T-cell (primary cell): ENCODE measurements around the gene FRYL. TPM values are rescaled to one million over a fixed set of nuclear protein-coding genes. Genes with fewer than 3 reads are reported as not detected.
"Not testable (repeated sequence)": the region's sequence is repeated elsewhere in the genome, so short reads cannot be mapped to it uniquely, and the experiment has no call there.

Experiments used
- ATAC-seq, 4 experiments: fragments of 200-7000 bp in 3 of 4; fragments of 150-1000 bp in 1 of 4; cut with Tn5 transposase; replicated peaks in 1 of 4; 1 replicate in 3 of 4; 2 replicates in 1 of 4; pipeline ENCODE4 v1.10.0; 2021; ENCODE audit warnings: moderate library complexity in 3 of 4, mild to moderate bottlenecking in 2 of 4, moderate number of reproducible peaks in 1 of 4
- CTCF ChIA-PET, 2 donors: fragments of 300-600 bp; sonication (Branson Sonifier 250); formaldehyde crosslinking; loops; one replicate each; lab custom pipeline; 2022; ENCODE audit warnings: antibody characterized with exemption in 2 of 2; lab: Charles Lee
- POLR2A ChIA-PET, 2 donors: fragments of 300-600 bp; sonication (Branson Sonifier 250); formaldehyde crosslinking; loops; one replicate each; lab custom pipeline; 2022; ENCODE audit warnings: antibody characterized with exemption in 2 of 2; lab: Charles Lee
- DNase-seq, 35 experiments: peaks; one replicate each; pipeline versions ENCODE4 v3.0.0 to v3.0.0-alpha.2; 2013 to 2023
- H3K27ac ChIP-seq: one replicate; pipeline ENCODE4 v1.5.1; 2013; ENCODE audit warnings: low read length
- H3K27me3 ChIP-seq, 2 experiments: replicated peaks in 1 of 2; 1 replicate in 1 of 2; 2 replicates in 1 of 2; pipeline versions ENCODE4 v1.6.1 to v1.7.0; 2013; ENCODE audit warnings: low read length in 1 of 2, mixed read lengths in 1 of 2; ENCODE audit not compliant: control insufficient read depth in 2 of 2, insufficient read depth in 2 of 2; ENCODE audit errors: extremely low read depth in 1 of 2
- H3K36me3 ChIP-seq, 2 donors: 1 replicate in 1 of 2; 2 replicates in 1 of 2; pipeline versions ENCODE4 v1.6.1 to v1.7.0; 2013; ENCODE audit warnings: low read length in 1 of 2; ENCODE audit not compliant: control insufficient read depth in 2 of 2, insufficient read depth in 1 of 2; ENCODE audit errors: extremely low read depth in 1 of 2
- H3K4me1 ChIP-seq, 2 experiments: 1 replicate in 1 of 2; 2 replicates in 1 of 2; pipeline versions ENCODE4 v1.6.1 to v1.7.0; 2013; ENCODE audit warnings: low read length in 2 of 2, mixed read lengths in 1 of 2; ENCODE audit not compliant: insufficient read depth in 2 of 2, control insufficient read depth in 1 of 2; ENCODE audit errors: extremely low read depth in 1 of 2
- H3K4me3 ChIP-seq, 2 donors: 1 replicate in 1 of 2; 2 replicates in 1 of 2; pipeline versions ENCODE4 v1.5.1 to v1.7.0; 2013; ENCODE audit warnings: mild to moderate bottlenecking in 2 of 2, low read length in 1 of 2, moderate library complexity in 1 of 2; ENCODE audit not compliant: control insufficient read depth in 1 of 2; ENCODE audit errors: extremely low read depth in 1 of 2
- H3K9me3 ChIP-seq: 2 replicates; pipeline ENCODE4 v1.7.0; 2013
- H3K27ac Mint-ChIP-seq, 2 donors: one replicate each; pipeline ENCODE4 v1.8.0; 2020 to 2021; ENCODE audit warnings: mild to moderate bottlenecking in 2 of 2, mixed read lengths in 2 of 2
- H3K27me3 Mint-ChIP-seq, 2 donors: one replicate each; pipeline ENCODE4 v1.8.0; 2021 to 2022; ENCODE audit warnings: mixed read lengths in 2 of 2
- H3K36me3 Mint-ChIP-seq: one replicate; pipeline ENCODE4 v1.8.0; 2021; ENCODE audit warnings: mixed read lengths
- H3K4me1 Mint-ChIP-seq, 3 donors: one replicate each; pipeline ENCODE4 v1.8.0; 2020 to 2022; ENCODE audit warnings: mixed read lengths in 3 of 3, mild to moderate bottlenecking in 1 of 3
- H3K4me3 Mint-ChIP-seq, 3 donors: one replicate each; pipeline ENCODE4 v1.8.0; 2020 to 2022; ENCODE audit warnings: mild to moderate bottlenecking in 3 of 3, mixed read lengths in 3 of 3, moderate library complexity in 3 of 3
- H3K9me3 Mint-ChIP-seq, 3 donors: one replicate each; pipeline ENCODE4 v1.8.0; 2020 to 2022; ENCODE audit warnings: mixed read lengths in 3 of 3
- WGBS: methylation state at CpG from one replicate; pipeline ENCODE4 v1.1.5; 2013; ENCODE audit warnings: missing lambda C conversion rate; ENCODE audit not compliant: insufficient coverage; 5-methylcytosine and 5-hydroxymethylcytosine counted together
- total RNA-seq, 35 experiments: library from RNA in 6 of 35; stranded (reverse) in 6 of 35; fragments of 120-200 nt in 1 of 35; gene quantifications; one replicate each; pipeline versions ENCODE4 v1.2.1 to v1.2.4 and lab custom pipeline; 2013 to 2026

FRYL gene
- total RNA-seq, 5 donors from 2014 or later (not counting 1 experiment from before 2014, with no cell fraction given), result 86.3 to 143 (median 111) TPM

DNA sequence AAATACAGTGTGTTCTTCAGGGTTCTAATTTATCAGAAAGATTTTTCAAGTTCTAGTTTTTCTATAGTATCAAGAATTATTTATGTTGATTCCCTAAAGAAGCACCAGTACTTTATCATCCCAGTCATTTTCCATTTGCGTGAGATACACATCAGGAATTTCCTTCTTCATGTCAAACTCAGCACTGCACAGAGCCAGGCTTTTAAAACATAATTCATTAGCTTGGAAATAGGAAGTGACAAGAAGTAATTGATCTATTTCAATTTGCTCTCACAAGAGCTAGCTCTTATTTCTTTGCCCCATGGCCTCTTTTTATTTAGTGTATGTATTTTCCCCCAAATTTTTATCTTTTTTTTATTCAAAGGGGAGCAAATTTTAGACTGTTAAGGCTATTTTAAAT, 309.9 kb downstream of the FRYL start:
- H3K9me3 ChIP-seq, result no peaks in the 10 kb centered on the region
- H3K27me3 ChIP-seq, result no peaks in the 10 kb centered on the region
- DNase-seq, result no peak
- H3K9me3 Mint-ChIP-seq, result no peaks in the 10 kb centered on the region
- H3K27me3 Mint-ChIP-seq, result peaks cover 3% of the 10 kb centered on the region in 2 donors
- no peak overlapping the region for H3K4me3 Mint-ChIP-seq
- ATAC-seq, result no peak
- H3K4me1 ChIP-seq, result no peaks in the 10 kb centered on the region
- ChIA-PET POLR2A (no interaction called here), CTCF (interaction anchor here in 1 of 2 donors (0.6 kb wide), 1 partner anchor 17 kb away, joined by 5 read pairs; no protein-coding TSS in a partner anchor)
- no CpG with 5 or more reads among the region's 1 CpG for WGBS
- no peaks in the 10 kb centered on the region for H3K36me3 ChIP-seq
- no peak overlapping the region for H3K4me3 ChIP-seq
- H3K36me3 Mint-ChIP-seq, result no peaks in the 10 kb centered on the region
- H3K4me1 Mint-ChIP-seq, result no peaks in the 10 kb centered on the region
- H3K27ac ChIP-seq, result no peak overlapping the region
- no peak overlapping the region for H3K27ac Mint-ChIP-seq

DNA sequence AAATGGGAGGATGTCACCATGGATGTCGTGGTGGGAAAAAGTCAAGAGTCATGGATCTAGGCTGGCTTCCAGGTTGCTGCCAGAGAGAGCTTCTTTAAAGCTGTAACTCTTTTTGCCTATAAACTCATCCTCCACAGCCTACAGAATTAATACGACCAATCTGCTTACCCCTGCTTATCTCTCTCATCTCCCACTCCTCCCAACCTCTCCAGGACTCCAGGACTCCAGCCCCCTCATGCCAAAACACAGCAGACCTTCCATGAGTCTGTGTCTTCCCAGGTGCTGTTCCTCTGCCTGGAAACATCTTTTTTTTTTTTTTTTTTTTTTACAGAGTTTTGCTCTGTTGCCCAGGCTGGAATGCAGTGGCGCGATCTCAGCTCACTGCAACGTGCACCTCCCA, 312.2 kb downstream of the FRYL start:
- ATAC-seq (no peak), DNase-seq (no peak)
- Histone ChIP-seq H3K4me1 (no peaks in the 10 kb centered on the region), H3K27ac (no peak overlapping the region), H3K36me3 (no peaks in the 10 kb centered on the region), H3K9me3 (no peaks in the 10 kb centered on the region), H3K27me3 (no peaks in the 10 kb centered on the region), H3K4me3 (no peak overlapping the region)
- Mint-ChIP-seq H3K9me3 (peaks cover 0 to 9% (median 2%) of the 10 kb centered on the region in 3 donors), H3K27me3 (peaks cover 0 to 3% of the 10 kb centered on the region in 2 donors), H3K4me3 (no peak overlapping the region), H3K27ac (no peak overlapping the region), H3K4me1 (no peaks in the 10 kb centered on the region), H3K36me3 (no peaks in the 10 kb centered on the region)
- CTCF ChIA-PET, result no interaction called here
- POLR2A ChIA-PET, result no interaction called here
- WGBS, result 59% methylated on average over 1 of the region's 5 CpGs

DNA sequence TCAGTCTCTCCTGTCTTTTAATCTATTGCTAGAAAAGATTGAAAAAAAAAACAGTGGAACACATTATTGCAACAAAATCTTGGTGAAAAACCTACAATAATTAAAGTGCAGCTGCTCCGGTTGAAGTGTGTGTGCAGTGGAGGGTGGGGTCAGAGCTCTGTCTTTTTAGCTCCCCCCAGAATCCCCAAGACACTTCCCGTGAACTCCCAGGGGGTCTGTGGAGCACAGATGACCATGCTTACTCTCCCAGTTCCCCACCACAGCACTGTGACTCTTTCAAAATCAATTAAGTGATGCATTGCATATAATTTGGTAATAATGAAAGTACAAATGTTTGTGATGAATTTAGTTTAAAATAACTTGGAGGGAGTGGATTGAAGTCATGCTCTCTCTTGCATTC, 312.6 kb downstream of the FRYL start:
- H3K36me3 Mint-ChIP-seq, result no peaks in the 10 kb centered on the region
- no CpG with 5 or more reads among the region's 2 CpGs for WGBS
- peaks cover 0 to 3% of the 10 kb centered on the region in 2 donors for H3K27me3 Mint-ChIP-seq
- DNase-seq (no peak), ATAC-seq (no peak)
- POLR2A ChIA-PET, result no interaction called here
- Histone ChIP-seq H3K27ac (no peak overlapping the region), H3K36me3 (no peaks in the 10 kb centered on the region), H3K27me3 (no peaks in the 10 kb centered on the region), H3K9me3 (no peaks in the 10 kb centered on the region), H3K4me1 (no peaks in the 10 kb centered on the region), H3K4me3 (no peak overlapping the region)
- no peaks in the 10 kb centered on the region for H3K4me1 Mint-ChIP-seq
- no peak overlapping the region for H3K27ac Mint-ChIP-seq
- peaks cover 0 to 9% (median 2%) of the 10 kb centered on the region in 3 donors for H3K9me3 Mint-ChIP-seq
- H3K4me3 Mint-ChIP-seq, result no peak overlapping the region
- CTCF ChIA-PET, result no interaction called here

DNA sequence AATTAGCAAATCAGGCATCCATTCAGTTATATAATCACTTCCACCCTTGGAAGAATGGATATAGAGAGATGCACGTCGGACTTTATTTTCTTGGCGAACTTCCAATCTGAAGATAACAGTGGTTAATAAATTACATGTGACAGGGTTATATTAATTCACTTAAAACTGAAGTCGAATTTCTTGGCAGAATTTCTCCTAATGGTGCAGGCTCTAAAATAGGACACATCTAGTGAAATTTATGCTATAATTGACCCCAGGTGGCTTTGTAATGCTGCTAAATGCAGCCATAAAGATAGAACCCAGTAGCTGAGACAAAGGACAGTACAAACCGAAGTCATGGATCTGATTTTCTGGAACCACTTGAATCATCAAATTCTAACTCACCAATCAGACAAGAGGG, 317.7 kb downstream of the FRYL start:
- no peak overlapping the region for H3K27ac Mint-ChIP-seq
- H3K4me3 ChIP-seq, result no peak overlapping the region
- no peak for DNase-seq
- no peaks in the 10 kb centered on the region for H3K4me1 ChIP-seq
- WGBS, result 100% methylated on average over 1 of the region's 5 CpGs
- H3K4me3 Mint-ChIP-seq, result no peak overlapping the region
- peaks cover 0 to 9% (median 2%) of the 10 kb centered on the region in 3 donors for H3K9me3 Mint-ChIP-seq
- H3K36me3 ChIP-seq, result no peaks in the 10 kb centered on the region
- no peaks in the 10 kb centered on the region for H3K27me3 ChIP-seq
- H3K4me1 Mint-ChIP-seq, result no peaks in the 10 kb centered on the region
- H3K36me3 Mint-ChIP-seq, result no peaks in the 10 kb centered on the region
- H3K9me3 ChIP-seq, result no peaks in the 10 kb centered on the region
- ATAC-seq, result no peak
- ChIA-PET POLR2A (no interaction called here), CTCF (interaction anchor here in 1 of 2 donors (1.2 kb wide), 1 partner anchor 16 kb away, joined by 4 read pairs; no protein-coding TSS in a partner anchor)
- no peaks in the 10 kb centered on the region for H3K27me3 Mint-ChIP-seq
- no peak overlapping the region for H3K27ac ChIP-seq

DNA sequence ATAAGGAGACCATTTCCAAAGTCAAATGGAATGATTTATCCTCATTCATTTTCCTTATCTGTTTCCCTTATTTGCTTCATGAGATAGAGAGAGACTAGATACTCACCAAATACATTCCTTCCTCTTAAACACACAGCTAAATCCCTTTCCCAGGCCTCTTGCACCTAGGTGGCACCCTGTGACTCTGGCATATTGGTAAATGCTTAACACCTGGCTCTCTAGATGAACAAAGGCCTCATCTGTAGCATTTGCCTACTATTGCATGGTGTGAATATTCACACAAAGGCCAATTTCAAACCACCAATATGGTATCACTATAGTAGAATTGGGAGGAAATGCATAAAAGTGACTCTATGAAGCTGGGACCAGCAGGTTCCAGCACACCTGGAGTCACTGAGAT, 319.1 kb downstream of the FRYL start:
- Histone ChIP-seq H3K27me3 (no peaks in the 10 kb centered on the region), H3K4me3 (no peak overlapping the region), H3K9me3 (no peaks in the 10 kb centered on the region), H3K4me1 (no peaks in the 10 kb centered on the region), H3K27ac (no peak overlapping the region), H3K36me3 (no peaks in the 10 kb centered on the region)
- ChIA-PET POLR2A (interaction anchor here in 1 of 2 donors (0.5 kb wide), 1 partner anchor 26 kb away, joined by 6 read pairs; no protein-coding TSS in a partner anchor), CTCF (interaction anchor here in 1 of 2 donors (0.6 kb wide), 1 partner anchor 54 kb away, joined by 3 read pairs; no protein-coding TSS in a partner anchor)
- Mint-ChIP-seq H3K27ac (no peak overlapping the region), H3K36me3 (no peaks in the 10 kb centered on the region), H3K27me3 (no peaks in the 10 kb centered on the region), H3K4me3 (no peak overlapping the region), H3K4me1 (no peaks in the 10 kb centered on the region), H3K9me3 (peaks cover 0 to 13% (median 2%) of the 10 kb centered on the region in 3 donors)
- DNase-seq (no peak), ATAC-seq (no peak)

DNA sequence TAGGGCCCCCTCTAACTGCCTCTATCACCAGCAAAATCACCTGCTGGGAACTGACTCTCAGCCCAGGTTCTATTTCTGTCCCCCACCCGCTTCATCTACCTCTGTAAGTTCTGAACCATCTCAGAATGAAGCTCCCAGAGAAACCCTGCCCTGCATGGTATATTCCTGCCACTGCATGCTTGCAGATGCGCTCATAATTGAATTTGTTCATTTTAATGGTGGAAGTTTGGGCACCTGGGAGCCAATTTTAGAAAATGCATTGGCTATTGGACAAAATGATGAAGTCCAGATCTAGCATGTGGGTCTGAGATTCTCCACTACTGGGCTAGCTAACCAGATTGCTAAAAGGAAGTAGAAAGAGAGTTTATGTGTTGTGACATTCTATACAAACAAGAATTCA, 325.5 kb downstream of the FRYL start:
- Mint-ChIP-seq H3K4me1 (no peaks in the 10 kb centered on the region), H3K9me3 (peaks cover 0 to 4% (median 2%) of the 10 kb centered on the region in 3 donors), H3K27ac (no peak overlapping the region), H3K4me3 (no peak overlapping the region), H3K27me3 (peaks cover 0 to 5% of the 10 kb centered on the region in 2 donors), H3K36me3 (no peaks in the 10 kb centered on the region)
- Histone ChIP-seq H3K27me3 (peaks cover 0 to 2% of the 10 kb centered on the region in 2 experiments), H3K4me1 (no peaks in the 10 kb centered on the region), H3K36me3 (no peaks in the 10 kb centered on the region), H3K4me3 (no peak overlapping the region), H3K9me3 (no peaks in the 10 kb centered on the region), H3K27ac (no peak overlapping the region)
- DNase-seq (no peak), ATAC-seq (no peak)
- POLR2A ChIA-PET, result interaction anchor here in 1 of 2 donors (0.7 kb wide), 1 partner anchor 574 kb away, joined by 3 read pairs; no protein-coding TSS in a partner anchor
- CTCF ChIA-PET, result no interaction called here
- 100% methylated on average over 1 of the region's 2 CpGs for WGBS

DNA sequence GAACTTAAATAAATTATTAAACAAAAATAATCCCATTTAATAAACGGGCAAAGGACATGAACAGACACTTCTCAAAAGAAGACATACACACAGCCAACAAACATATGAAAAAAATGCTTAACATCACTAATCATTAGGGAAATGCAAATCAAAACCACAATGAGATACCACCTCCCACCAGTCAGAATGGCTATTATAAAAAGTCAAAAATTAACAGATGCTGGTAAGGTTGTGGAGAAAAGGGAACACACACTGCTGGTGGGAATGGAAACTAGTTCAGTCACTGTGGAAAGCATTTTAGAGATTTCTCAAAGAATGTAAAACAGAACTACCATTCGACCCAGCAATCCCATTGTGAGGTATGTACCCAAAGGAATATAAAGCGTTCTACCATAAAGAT, 328.4 kb downstream of the FRYL start:
- ATAC-seq, H3K27ac ChIP-seq, H3K4me3 Mint-ChIP-seq, H3K27me3 Mint-ChIP-seq, H3K9me3 Mint-ChIP-seq, H3K4me1 ChIP-seq, H3K9me3 ChIP-seq, H3K27ac Mint-ChIP-seq, H3K36me3 ChIP-seq, H3K4me3 ChIP-seq, H3K36me3 Mint-ChIP-seq, CTCF ChIA-PET, H3K4me1 Mint-ChIP-seq, DNase-seq, POLR2A ChIA-PET, H3K27me3 ChIP-seq: not testable (repeated sequence)
- no CpG with 5 or more reads among the region's 3 CpGs for WGBS
